CD14-positive monocyte (primary cell): ENCODE results near the gene DUS3L. TPM values are rescaled to one million over a fixed set of nuclear protein-coding genes. Genes with fewer than 3 reads are reported as not detected.

ENCODE experiments used
- DNase-seq, 3 donors: peaks; one replicate each; pipeline ENCODE4 v3.0.0-alpha.2; 2011 to 2022
- H2AFZ ChIP-seq: 2 replicates; pipeline ENCODE4 v1.6.0; 2012; ENCODE audit warnings: mild to moderate bottlenecking, low read depth, low read length, inconsistent platforms; ENCODE audit not compliant: insufficient read depth, poor library complexity, severe bottlenecking
- H3K27ac ChIP-seq, 2 donors: 1 replicate in 1 of 2; 2 replicates in 1 of 2; pipeline ENCODE4 v1.5.1; 2012 to 2013; ENCODE audit warnings: low read length in 2 of 2, control low read depth in 1 of 2, inconsistent platforms in 1 of 2, low read depth in 1 of 2, mild to moderate bottlenecking in 1 of 2
- H3K27me3 ChIP-seq, 2 donors: one replicate each; pipeline versions ENCODE4 v1.6.0 to v1.6.1; 2011 to 2013; ENCODE audit warnings: low read length in 2 of 2; ENCODE audit not compliant: control insufficient read depth in 2 of 2, insufficient read depth in 2 of 2
- H3K36me3 ChIP-seq, 2 donors: replicated peaks in 1 of 2; 1 replicate in 1 of 2; 2 replicates in 1 of 2; pipeline versions ENCODE4 v1.5.1 to v1.6.1; 2012 to 2013; ENCODE audit warnings: low read length in 2 of 2, control low read depth in 1 of 2, inconsistent platforms in 1 of 2, mild to moderate bottlenecking in 1 of 2; ENCODE audit not compliant: insufficient read depth in 2 of 2, control insufficient read depth in 1 of 2
- H3K4me1 ChIP-seq, 2 donors: 1 replicate in 1 of 2; 2 replicates in 1 of 2; pipeline versions ENCODE4 v1.5.1 to v1.6.1; 2012 to 2013; ENCODE audit warnings: low read length in 2 of 2, control low read depth in 1 of 2, inconsistent platforms in 1 of 2, mild to moderate bottlenecking in 1 of 2, moderate library complexity in 1 of 2; ENCODE audit not compliant: insufficient read depth in 2 of 2, control insufficient read depth in 1 of 2
- H3K4me2 ChIP-seq: replicated peaks from 2 replicates; pipeline ENCODE3; 2012; ENCODE audit warnings: low read length, moderate library complexity, mild to moderate bottlenecking; ENCODE audit not compliant: poor library complexity, severe bottlenecking; ENCODE audit errors: extremely low read depth
- H3K4me3 ChIP-seq, 3 experiments: fragments of 200-600 bp in 1 of 3; sonication (generic) in 1 of 3; replicated peaks in 1 of 3; 1 replicate in 2 of 3; 2 replicates in 1 of 3; pipeline ENCODE4 v1.5.1; 2011 to 2013; ENCODE audit warnings: low read length in 3 of 3, mild to moderate bottlenecking in 3 of 3, control low read depth in 2 of 3, low read depth in 2 of 3, inconsistent platforms in 1 of 3, moderate library complexity in 1 of 3
- H3K79me2 ChIP-seq: 2 replicates; pipeline ENCODE4 v1.6.0; 2012; ENCODE audit warnings: mild to moderate bottlenecking, control low read depth, inconsistent platforms, low read length, moderate library complexity; ENCODE audit not compliant: insufficient read depth
- H3K9ac ChIP-seq: 2 replicates; pipeline ENCODE4 v1.6.0; 2017; ENCODE audit warnings: low read length, mild to moderate bottlenecking; ENCODE audit not compliant: insufficient read depth, poor library complexity, severe bottlenecking
- H3K9me3 ChIP-seq, 2 donors: replicated peaks in 1 of 2; 1 replicate in 1 of 2; 2 replicates in 1 of 2; pipeline versions ENCODE4 v1.5.1 to v1.6.1; 2012 to 2013; ENCODE audit warnings: low read length in 2 of 2, control low read depth in 1 of 2; ENCODE audit not compliant: control insufficient read depth in 1 of 2, insufficient read depth in 1 of 2
- H4K20me1 ChIP-seq: 2 replicates; pipeline ENCODE4 v1.6.0; 2012; ENCODE audit warnings: mild to moderate bottlenecking, low read length, control low read depth, moderate library complexity; ENCODE audit not compliant: insufficient read depth
- H3K27ac Mint-ChIP-seq, 7 donors: one replicate each; pipeline ENCODE4 v1.8.0; 2020; ENCODE audit warnings: mild to moderate bottlenecking in 7 of 7, mixed read lengths in 7 of 7, moderate library complexity in 6 of 7, inconsistent platforms in 2 of 7
- H3K27me3 Mint-ChIP-seq, 3 donors: one replicate each; pipeline ENCODE4 v1.8.0; 2021 to 2022; ENCODE audit warnings: low read depth in 3 of 3, mild to moderate bottlenecking in 3 of 3, mixed read lengths in 3 of 3, moderate library complexity in 3 of 3, inconsistent platforms in 1 of 3
- H3K36me3 Mint-ChIP-seq, 2 donors: one replicate each; pipeline ENCODE4 v1.8.0; 2020; ENCODE audit warnings: mixed read lengths in 2 of 2, inconsistent platforms in 1 of 2, mild to moderate bottlenecking in 1 of 2
- H3K4me1 Mint-ChIP-seq: one replicate; pipeline ENCODE4 v1.8.0; 2020; ENCODE audit warnings: mild to moderate bottlenecking, mixed read lengths
- H3K4me3 Mint-ChIP-seq, 2 donors: one replicate each; pipeline ENCODE4 v1.8.0; 2020; ENCODE audit warnings: mild to moderate bottlenecking in 2 of 2, mixed read lengths in 2 of 2, moderate library complexity in 1 of 2
- H3K9me3 Mint-ChIP-seq, 7 donors: one replicate each; pipeline ENCODE4 v1.8.0; 2020 to 2022; ENCODE audit warnings: mixed read lengths in 7 of 7, mild to moderate bottlenecking in 6 of 7, moderate library complexity in 6 of 7, inconsistent platforms in 2 of 7
- CTCF ChIP-seq: fragments of 200-600 bp; IDR thresholded peaks from one replicate; pipeline ENCODE4 v1.8.0; 2022; ENCODE audit warnings: antibody characterized with exemption, mild to moderate bottlenecking
- WGBS: methylation state at CpG from one replicate; pipeline ENCODE4 v1.1.5; 2013; ENCODE audit warnings: missing lambda C conversion rate; ENCODE audit not compliant: insufficient coverage; 5-methylcytosine and 5-hydroxymethylcytosine counted together
- intact Hi-C, 2 donors: fragments of 100-400 bp; cut with micrococcal nuclease; formaldehyde crosslinking; loops; one replicate each; pipeline versions ENCODE4 v1.15.0 to v1.15.1; 2023
- polyA plus RNA-seq, 3 donors: library from polyadenylated mRNA; depleted of rRNA in 1 of 3; unstranded in 2 of 3; stranded (reverse) in 1 of 3; fragments of 300-500 nt in 2 of 3; fragments of >200 nt in 1 of 3; fragmentation: Illumina TruSeq in 2 of 3; gene quantifications; 1 replicate in 2 of 3; 2 replicates in 1 of 3; pipeline ENCODE4 v1.2.3, GENCODE V29; 2012 to 2021

The DUS3L gene
- polyA plus RNA-seq, 3 donors, result 17.4 to 40.2 (median 23.4) TPM

- Histone ChIP-seq H2AFZ (no peak overlapping the region), H3K4me2 (no peak overlapping the region), H3K27ac (no peak overlapping the region), H3K79me2 (no peaks in the 10 kb centered on the region), H4K20me1 (no peaks in the 10 kb centered on the region), H3K27me3 (no peaks in the 10 kb centered on the region), H3K4me1 (no peaks in the 10 kb centered on the region), H3K9me3 (no peaks in the 10 kb centered on the region), H3K4me3 (no peak overlapping the region), H3K9ac (no peak overlapping the region), H3K36me3 (no peaks in the 10 kb centered on the region)
- no peak for DNase-seq
- WGBS, result 96% methylated on average over 14 of the region's 17 CpGs
- intact Hi-C loops, result no loop called here
- no peak for TF ChIP-seq CTCF
- no peak overlapping the region for H3K4me3 Mint-ChIP-seq
- peaks cover 0 to 3% (median 0%) of the 10 kb centered on the region in 7 donors for H3K9me3 Mint-ChIP-seq
- no peaks in the 10 kb centered on the region for H3K4me1 Mint-ChIP-seq
- no peaks in the 10 kb centered on the region for H3K36me3 Mint-ChIP-seq
- no peak overlapping the region for H3K27ac Mint-ChIP-seq
- H3K27me3 Mint-ChIP-seq, result peaks cover 2 to 10% (median 4%) of the 10 kb centered on the region in 3 donors
These were observed 12.6 kb downstream of the DUS3L start for GRCh38 chr19:5778402-5778801.

- H3K9me3 ChIP-seq, result no peaks in the 10 kb centered on the region
- intact Hi-C loops, result no loop called here
- no peak for TF ChIP-seq CTCF
- H3K4me3 ChIP-seq, result no peak overlapping the region
- H3K4me1 Mint-ChIP-seq, result no peaks in the 10 kb centered on the region
- peaks cover 0 to 5% (median 0%) of the 10 kb centered on the region in 7 donors for H3K9me3 Mint-ChIP-seq
- no peaks in the 10 kb centered on the region for H3K4me1 ChIP-seq
- H4K20me1 ChIP-seq, result no peaks in the 10 kb centered on the region
- H2AFZ ChIP-seq, result no peak overlapping the region
- H3K27ac Mint-ChIP-seq, result no peak overlapping the region
- no peak overlapping the region for H3K4me3 Mint-ChIP-seq
- no peak for DNase-seq
- 91% methylated on average over 14 of the region's 17 CpGs for WGBS
- no peaks in the 10 kb centered on the region for H3K27me3 ChIP-seq
- H3K27ac ChIP-seq, result no peak overlapping the region
- H3K27me3 Mint-ChIP-seq, result peaks cover 2 to 16% (median 6%) of the 10 kb centered on the region in 3 donors
- H3K79me2 ChIP-seq, result no peaks in the 10 kb centered on the region
- H3K36me3 ChIP-seq, result no peaks in the 10 kb centered on the region
- H3K9ac ChIP-seq, result no peak overlapping the region
- H3K36me3 Mint-ChIP-seq, result no peaks in the 10 kb centered on the region
- no peak overlapping the region for H3K4me2 ChIP-seq
These were observed 15.2 kb downstream of the DUS3L start for GRCh38 chr19:5775668-5776309.
